Left forelimb (tissue), 1 donor: ENCODE data around the gene STARD10.

Experiments
- DNase-seq: peaks from one replicate; pipeline ENCODE4 v3.0.0-alpha.2; 2018; ENCODE audit warnings: low spot score

Gene STARD10

DNA sequence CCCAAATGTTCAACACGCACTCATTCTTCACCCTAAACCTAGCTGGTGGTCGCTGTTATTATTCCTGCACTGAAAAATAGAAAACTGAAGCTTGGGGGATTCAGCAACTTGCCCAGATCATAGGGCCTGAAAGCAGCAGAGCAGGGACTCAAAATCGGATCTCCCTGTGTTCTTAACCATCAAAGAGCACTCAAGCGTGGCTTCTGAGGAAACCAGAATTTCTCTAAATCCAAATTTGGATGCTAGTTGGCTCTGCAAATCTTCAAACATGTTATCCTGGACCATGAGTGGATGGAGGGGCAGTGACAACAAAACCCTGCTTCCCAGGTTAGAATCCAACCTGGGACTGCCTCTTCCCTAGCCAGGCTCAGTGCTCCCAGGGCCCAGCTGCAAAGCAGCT lies 30.0 kb downstream of the STARD10 start:
- no peak for DNase-seq

DNA sequence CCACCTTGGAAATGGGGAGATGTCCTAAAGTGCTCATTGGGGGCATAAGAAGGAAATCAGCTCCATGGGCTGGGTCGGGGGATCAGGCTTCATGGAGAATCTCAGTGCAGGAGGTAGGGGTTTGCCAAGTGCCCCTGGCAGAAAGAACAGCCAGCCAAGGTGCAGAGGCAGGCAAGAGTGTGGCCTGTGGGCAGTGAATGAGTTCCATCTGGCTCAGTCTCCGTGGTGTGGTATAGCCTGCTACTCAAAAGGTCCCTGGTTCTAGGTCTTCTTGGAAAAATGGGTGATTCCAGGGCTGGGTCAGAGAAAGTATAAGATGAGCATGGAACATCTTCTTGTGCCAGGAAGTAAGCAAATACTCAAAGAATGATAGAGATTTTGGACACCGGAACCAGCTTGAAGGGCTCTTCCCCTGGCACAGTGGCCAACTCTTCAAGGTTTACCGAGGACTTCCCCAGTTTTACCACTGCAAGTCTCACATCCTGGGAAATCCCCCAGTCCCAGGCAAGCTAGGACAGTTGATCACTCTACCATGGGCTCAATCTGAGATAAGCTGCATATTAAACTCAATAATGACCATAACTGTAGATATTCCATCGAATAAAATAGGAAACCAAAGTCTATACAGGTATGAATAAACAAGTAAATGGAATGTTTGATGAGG lies 31.1 kb downstream of the STARD10 start:
- DNase-seq, result no peak

DNA sequence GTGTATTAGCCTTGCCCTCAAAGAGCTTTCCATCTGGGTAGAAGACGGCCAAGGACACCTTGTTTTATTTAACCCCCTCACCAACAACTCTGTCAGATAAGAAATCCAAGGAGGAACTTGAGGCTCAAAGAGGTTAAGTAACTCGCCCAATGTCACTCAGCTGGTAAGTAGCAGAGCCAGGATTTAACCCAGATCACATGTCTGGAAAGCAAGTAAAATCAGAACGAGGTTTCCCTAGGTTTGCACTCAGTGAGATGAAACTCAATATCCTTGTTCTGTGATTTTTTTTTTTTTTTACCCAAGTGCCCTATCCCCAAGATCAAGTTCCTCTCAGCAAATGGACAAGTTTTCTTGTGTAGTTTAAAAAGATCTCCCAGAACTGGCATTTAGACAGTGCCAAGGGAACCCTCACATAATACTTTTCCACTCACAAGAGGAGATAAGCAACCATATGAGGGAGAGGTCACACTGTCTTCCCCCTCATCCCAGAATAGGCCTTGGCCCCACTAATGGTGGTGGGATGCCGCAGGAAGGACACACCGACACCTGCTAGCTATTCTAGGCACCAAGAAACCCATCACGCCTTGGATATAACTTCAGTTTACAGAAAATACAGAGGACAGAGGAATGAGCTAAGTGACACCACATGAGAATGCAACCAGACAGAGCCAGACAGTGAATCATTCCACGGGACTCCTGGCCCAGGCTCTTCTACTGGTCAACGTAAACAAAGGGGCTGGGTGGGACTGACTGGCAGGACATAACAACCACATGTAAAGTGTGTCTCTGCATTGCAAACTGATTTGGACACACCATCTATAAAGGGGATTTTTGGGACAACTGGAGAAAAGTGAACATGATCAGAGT lies 33.1 kb downstream of the STARD10 start:
- DNase-seq, result no peak

DNA sequence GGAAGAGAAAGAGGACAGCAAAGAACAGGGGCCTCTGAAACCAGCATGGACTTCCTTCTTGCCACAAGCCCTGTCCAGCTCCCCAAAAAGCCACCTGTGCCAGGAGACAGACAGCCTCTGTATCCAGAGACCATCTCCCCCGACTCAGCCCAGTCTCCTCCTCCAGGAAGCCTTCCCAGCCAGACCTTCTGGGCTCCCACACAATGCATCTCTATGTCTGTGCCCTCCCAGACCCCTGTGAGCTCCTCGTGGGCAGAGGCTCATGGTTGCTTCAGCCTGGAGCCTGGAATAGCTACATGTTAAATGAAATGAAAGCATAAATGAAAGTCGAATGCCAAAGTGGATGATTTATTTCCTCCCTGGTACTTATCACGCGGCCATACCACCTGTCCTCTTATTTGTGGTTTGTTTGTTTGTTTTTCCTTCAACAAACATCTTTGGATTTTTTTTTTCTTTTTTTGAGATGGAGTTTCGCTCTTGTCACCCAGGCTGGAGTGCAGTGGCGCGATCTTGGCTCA lies 34.3 kb downstream of the STARD10 start:
- no peak for DNase-seq

DNA sequence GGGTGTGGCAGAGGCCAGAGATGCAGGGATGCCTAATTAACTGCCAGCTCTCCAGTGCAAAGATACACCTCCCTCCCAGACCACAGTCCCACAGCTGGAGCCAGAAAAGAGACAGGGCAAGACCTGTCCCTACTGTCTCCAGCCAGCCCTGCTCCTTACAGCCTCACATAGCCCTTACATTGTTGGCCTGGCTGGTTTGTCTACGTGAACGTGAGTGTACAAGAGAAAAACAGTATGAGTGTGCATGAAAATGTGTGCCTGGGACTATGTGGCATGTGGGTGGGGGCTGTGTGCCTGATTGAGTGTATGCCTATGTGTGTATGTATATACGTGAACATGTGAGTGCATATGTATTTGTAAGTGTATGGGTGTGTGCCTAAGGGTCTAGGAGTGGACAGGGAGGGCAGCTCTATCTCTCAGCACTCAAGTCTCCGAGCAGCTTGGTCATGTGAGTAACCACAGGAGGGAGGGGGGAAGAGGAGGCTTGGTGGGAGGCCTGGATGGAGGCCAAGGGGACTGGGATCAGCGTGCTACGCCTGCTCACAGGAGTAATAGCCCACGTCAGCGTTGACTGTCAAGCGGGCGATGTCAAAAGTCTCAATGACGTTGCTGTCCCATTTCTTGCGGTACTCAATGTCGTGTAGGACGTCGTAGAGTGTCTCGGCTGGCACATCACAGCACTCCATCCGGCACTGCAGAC lies 35.0 kb downstream of the STARD10 start:
- DNase-seq, result no peak

DNA sequence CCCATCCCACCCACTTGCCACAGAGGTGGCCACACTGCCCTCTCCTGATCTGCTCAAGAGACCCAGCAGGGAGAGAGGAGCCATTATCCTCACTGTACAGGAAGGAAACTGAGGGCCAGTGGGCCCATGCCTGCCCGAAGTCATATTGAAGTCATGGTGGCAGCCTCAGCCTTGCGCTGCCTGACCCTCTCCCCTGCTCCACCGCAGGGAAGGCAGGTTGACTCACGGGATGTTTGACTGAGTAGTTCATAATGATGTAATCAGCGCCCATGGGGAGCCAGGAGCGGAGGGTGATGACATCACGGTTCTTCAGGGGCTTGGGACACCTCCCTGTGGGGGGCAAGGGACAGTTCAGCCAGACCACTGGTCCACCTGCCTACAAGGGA lies 35.5 kb downstream of the STARD10 start:
- no peak for DNase-seq

DNA sequence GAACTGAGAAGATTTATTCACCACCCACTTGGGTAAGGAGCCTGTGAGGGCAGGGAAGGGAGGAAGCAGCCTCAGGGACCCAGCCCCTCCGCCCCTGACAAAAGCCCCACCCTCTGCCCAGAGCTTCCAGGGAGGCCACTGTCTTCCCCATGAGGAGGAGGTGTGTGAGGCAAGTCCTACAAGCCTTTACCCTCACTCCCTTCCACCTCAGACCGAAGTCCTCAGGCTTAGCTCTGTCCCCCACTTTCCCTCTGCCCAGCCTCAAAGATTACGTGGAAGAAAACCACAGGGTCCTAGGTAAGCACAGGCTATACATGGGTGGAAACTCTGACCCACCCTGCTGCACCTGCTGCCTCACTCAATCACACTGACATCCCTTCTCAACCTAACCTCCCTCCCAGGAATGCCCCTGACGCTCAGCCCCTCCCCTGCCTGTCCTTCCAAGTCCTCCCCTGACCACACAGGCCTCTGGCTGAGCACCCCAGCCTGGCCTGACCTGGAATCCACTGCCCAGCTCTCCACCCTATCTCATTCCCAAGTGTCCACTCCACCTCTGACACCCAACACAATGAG lies 38.0 kb downstream of the STARD10 start:
- no peak for DNase-seq

DNA sequence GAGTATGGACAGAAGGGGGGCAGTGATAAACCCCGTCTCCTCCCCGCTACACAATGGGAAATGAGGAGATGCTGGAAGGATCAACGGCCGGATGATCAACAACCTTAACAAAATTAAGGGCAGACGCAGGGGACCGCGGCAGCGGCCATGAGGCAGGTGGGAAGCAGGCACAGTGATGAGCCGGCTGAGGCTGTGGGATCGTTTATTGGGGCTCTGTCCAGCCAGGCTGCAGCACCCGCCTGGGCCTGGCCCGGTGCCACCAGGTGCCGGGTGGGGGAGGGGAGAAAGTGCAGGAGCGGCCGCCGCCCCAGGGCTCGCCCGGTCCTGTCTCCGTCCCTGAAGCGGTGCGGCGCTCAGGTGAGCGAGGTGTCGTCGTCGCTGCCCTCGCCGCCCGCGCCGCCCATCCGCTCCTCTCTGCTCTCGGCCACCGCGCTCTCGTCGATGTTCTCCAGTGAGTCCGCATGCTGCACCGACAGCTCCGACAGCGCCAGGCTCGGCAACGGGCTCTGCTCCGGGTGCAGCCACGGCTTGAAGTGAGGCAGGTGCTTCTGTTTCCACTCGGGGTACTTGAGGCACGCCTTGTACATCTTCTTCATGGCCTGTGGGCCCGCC lies 39.2 kb downstream of the STARD10 start:
- DNase-seq, result no peak

DNA sequence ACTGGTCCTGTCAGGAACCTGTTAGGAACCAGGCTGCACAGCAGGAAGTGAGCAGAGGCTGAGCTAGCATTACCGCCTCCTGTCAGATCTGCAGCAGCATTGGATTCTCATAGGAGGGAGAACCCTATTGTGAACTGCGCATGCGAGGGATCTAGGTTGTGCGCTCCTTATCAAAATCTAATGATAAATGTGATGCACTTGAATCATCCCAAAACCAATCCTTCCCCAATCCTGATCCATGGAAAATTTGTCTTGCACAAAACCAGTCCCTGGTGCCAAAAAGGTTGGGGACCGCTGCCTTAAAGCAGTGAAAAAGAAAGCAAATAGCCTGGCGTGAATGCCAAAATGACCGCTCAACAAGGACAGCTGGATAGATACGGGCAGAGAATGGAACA lies 39.7 kb downstream of the STARD10 start:
- DNase-seq, result no peak

DNA sequence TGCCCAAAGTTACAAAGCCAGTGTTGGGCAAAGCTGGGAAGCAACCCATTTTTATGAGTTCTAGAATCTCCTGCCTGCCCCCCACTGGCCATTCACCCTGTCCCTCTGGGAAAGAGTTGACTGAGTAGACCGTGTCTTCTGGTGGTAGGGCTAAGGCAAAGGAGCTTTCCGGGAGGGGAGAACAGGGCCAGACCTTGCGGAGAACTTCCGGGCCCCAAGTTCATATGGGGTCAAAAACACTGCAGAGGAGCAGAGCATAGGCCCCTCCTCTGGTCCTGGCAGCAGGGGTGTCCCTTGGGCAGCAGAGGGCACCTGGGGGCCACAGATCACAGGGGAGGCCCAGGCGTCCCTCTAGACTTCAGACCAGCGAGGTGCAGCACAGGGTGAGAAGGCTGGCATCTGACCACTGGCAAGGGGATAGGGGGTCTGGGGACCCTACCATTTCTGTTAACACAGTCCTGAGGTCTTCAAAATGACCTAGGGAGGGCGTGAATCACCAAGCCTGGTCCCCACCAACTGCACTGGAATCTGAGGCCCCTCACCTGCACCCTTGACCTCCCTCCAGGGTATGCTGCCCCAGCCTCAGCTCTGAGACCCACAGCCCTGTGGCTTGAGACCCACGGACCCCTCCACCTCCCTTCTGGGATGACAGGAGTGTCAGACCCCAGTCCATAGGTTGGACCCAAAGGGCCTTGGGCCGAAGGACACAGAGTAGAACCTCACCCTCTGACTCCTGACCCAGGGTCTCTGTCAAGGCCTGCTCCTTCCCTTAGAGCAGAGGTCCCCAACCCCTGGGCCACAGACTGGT lies 40.3 kb downstream of the STARD10 start:
- no peak for DNase-seq

DNA sequence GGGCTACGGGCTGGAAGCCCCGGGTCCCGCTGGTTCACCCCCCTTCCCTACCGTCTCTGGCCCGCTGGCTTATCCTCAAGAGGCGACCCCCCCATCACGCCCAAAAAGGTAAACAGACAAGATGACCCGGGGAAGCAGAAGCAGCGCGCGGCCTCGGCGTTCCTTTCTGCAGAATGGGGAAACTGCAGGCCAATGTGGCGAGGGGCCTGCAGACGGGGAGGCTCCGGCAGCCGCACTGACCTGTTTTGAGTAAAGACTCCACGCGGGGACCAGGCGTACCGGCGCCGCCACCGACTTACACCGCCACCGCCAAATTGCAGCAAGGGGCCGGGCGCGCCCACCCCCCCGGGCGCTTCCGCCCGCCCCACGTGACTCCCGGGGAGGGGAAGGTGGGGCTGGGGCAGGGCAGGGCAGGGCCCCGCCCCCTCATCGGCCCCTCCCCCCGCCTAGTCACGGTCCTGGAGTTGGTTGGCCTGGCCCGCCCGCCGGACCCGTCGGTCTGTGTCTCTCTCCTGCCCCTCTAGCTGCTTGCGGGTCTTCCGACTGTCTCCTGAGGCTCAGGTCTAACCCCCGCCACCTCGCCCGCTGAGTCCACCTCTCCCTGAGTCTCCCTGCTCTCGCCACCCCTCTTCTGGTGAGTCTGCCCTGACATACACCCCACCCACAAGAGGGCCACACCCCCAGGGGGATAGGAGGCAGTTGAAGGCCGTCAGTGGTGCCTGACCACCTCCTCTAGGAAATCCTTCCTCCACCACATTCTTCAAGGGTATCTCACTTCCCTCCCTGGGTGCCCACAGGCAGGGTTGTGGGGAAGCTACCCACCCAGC lies 41.5 kb downstream of the STARD10 start, which contains the start of gene ARAP1:
TSS of gene ARAP1 (minus strand) at position 321 of the 827 bp plus-strand sequence. CDS start 25,280 bp downstream, outside the sequence.
- peak; percentile 80 for DNase-seq

DNA sequence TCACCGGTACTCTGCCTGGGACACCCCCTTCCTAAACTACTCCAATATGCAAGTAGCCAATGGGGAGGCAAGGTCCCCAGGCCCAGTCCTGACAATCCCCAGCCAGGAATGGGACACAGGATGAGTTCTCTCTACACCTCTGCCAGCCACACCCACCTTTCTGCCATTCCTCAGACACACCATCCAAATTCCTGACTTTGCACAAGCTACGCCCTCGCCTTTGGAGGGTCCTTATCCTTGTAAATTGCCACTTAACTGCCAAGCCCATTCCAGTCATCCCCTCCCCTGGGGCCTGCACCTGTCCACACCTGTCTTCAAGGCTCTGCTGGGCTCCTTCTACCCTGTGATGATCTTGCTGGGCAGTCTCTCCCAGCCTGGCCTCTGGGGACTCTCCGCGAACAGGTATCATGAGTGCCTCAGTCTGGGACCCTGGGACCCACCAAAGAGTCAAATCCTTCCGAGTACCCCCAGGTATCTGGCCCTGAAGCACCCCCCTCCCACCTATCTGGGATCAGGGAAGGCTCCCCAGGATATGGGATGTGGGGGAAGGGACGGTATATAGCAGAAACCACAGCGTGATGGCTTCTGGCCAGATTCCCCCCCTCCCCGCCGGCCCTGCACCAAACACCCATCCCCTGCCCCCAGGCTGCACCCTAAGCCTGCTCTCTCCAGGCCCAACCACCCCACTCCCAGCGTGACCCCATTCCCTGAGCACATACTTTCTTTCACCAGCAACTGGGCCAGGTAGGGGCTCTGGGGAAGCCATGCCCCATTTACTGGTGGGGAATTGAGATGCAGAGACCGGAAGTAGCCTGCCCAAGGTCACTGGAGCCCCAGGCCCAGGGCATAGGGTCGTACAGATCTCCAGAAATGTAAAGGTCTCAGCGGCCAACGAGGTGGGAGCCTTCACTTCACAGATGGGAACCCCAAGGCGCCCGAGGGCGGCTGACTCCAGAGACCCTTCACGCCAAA lies 42.4 kb downstream of the STARD10 start:
- no peak for DNase-seq

DNA sequence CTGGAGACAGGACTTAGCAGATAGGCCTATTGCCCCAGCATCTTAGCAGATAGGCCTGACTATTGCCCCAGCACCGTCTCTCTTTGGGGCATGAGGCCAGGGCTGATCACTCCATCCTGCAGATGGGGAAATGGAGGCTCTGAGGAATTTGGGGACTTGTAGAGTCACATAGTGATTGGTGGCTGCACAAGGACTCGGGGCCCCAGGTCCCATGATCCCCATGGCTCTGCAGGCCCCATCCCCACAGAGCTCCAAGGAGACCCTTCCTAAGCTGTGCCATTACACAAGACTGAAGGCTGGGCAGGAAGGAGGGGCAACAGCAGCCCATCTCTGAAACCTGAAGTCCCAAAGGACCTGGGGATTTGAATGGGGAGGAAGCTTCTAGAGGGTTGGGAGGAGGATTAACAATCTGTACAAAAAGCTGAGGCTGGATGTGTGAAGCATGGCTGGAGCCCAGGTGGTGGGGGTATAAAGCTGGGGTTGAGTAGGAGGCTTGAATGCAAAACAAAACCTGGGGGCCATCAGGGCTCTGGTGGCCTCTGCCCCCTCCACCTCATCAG lies 43.2 kb downstream of the STARD10 start:
- DNase-seq, result no peak

DNA sequence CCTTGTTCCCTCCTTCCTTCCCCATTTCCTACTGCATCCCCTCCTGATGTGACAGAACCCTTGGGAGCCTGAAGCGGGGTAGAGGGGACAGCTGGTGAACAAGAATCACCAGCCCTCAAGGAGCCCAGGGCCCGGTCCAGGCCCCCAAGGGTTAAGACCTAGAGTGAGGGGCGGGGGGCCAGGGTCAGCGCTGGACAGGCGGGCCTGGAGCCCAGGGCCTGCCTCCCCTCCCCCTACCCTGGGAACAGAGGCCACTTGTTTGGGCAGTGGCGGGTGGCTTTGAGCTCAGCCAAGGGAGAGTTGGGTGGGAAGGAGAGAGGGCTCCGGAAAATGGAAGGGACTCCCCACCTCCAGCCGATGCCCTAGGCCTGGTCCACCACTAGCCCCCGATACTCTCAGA lies 43.8 kb downstream of the STARD10 start:
- DNase-seq, result no peak

DNA sequence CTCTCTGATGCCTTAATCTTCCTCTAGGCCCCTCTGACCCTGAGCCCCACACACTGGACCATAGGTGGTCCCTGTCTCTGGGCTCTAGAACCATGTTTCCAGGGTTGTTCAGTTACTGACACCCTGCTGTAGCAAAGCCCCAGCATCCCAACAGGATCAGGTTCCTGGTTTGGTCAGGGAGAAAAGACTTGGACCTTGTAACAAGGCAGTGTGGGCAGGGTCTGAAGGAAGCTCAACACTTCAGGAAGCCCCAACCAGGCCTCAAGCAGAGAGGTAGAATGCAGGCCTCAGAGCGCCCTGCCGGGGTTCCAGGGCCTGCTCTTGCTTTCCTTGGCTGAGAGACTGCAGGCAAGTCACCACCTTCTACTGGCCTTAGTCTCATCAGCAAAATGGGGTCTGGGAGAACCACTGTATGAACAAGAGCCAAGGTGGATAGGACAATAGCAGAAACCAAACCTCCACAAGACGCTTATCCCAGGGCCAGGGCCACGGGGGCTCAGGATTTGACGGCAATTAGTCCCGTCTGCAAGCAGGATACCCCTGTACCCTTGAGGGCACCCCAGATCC lies 46.5 kb downstream of the STARD10 start:
- no peak for DNase-seq

DNA sequence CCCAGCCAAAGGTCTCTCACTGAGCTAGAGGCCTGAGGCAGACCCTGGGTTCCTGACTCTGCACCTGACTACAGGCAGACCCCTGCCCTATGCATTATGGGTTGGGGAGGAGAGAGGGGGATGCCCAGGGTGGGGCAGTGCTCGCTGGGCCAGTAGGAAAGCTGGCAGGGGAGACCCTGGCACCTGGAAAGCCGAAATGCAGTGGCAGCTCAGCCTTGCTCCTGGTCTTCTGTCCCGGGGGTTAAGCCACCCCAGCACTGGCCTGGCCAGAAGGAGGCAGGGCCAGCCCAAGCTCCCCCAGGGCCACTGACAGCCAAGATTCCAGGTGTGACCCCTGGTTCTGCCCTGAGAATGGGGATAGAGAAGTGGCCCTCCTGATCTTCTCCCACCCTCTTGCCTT lies 47.0 kb downstream of the STARD10 start:
- no peak for DNase-seq

DNA sequence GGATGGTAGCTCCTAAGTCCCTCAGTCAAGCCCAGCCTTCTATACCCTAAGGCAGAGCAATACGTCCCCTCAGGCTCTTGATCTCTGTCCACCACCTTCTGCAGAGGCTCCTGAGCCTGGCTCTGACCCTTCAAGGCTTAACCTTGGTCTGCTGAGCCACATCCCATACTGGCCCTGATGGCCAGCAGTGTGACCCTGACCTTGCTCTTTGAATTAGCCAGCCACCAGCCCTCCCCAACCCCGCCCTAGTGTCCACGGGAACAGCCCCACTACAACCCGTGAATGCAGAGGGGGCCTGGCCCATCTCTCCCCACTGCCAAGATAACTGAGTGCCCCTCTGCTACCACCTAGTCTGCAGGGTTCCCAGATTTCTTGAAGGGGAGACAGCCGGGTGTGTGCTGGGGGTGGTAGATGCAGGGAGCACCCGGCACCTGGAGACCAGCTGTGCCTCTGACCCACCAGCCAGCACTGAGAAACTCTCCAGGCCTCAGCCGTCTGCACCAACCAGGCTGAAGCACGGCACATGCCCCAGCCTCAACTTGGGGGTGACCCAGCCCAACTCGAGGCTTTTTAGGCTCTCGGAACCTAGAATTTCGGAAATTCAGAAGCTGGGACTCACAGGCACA lies 47.8 kb downstream of the STARD10 start:
- DNase-seq, result no peak

DNA sequence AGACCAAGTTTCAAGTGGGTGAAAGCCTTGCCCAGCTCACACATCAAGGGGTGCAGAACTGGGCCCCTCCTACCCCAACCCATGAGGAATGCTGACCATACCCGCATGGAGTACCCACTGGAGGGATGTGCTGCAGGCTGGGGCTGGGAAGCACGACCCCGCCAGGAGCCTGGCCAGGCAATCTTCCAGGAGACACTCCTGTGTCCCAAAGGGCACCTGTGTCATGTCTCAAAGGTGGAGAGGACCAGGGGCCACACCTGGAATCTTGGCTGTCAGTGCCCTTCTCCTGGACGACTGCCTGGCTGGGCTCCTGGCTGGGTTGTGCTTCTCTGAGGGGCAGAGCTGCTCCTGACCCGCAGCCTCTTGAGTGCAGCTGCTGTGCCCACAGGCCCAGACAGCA lies 48.3 kb downstream of the STARD10 start:
- no peak for DNase-seq
